MM.1S (cell line): ENCODE measurements around the gene SFXN5.

ENCODE experiments used
- EZH2 ChIP-seq: fragments of 300-600 bp; sonication (generic); optimal IDR thresholded peaks from 2 replicates; pipeline ENCODE3; 2017; ENCODE audit warnings: low read depth, mild to moderate bottlenecking, antibody characterized with exemption, low read length, mixed read lengths
- EZH2phosphoT487 ChIP-seq: fragments of 300-600 bp; sonication (generic); IDR thresholded peaks from 2 replicates; pipeline ENCODE4 v1.6.1; 2018; ENCODE audit warnings: antibody characterized with exemption, low read length
- TF ChIP-seq, protein P1 (sequence below): fragments of 300-600 bp; sonication (generic); IDR thresholded peaks from 2 replicates; pipeline ENCODE4 v1.5.1; 2016; ENCODE audit warnings: antibody characterized with exemption, low read length, mixed read lengths

DNA sequence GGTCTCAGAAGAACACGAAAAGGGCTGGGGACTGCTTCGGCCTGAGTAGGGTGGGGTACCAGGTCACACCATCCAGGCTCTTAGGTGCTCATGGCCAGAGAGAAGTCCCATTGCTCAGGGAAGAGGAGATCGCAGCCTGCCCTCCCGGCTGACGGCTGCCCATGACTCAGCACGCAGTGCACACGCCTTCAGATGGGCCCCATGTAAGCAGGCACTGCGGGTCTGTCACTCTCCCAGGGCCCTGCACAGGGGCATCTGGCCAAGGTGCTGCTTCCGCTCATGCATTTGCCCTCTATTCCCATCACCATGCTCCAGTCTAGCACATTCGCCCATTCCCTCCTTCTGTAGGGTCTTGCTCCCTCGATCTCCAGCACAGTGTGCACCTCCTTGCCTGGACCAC is 34.7 kb downstream of the SFXN5 start:
- TF ChIP-seq, protein P1, sequence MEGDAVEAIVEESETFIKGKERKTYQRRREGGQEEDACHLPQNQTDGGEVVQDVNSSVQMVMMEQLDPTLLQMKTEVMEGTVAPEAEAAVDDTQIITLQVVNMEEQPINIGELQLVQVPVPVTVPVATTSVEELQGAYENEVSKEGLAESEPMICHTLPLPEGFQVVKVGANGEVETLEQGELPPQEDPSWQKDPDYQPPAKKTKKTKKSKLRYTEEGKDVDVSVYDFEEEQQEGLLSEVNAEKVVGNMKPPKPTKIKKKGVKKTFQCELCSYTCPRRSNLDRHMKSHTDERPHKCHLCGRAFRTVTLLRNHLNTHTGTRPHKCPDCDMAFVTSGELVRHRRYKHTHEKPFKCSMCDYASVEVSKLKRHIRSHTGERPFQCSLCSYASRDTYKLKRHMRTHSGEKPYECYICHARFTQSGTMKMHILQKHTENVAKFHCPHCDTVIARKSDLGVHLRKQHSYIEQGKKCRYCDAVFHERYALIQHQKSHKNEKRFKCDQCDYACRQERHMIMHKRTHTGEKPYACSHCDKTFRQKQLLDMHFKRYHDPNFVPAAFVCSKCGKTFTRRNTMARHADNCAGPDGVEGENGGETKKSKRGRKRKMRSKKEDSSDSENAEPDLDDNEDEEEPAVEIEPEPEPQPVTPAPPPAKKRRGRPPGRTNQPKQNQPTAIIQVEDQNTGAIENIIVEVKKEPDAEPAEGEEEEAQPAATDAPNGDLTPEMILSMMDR: no peak
- TF ChIP-seq EZH2 (no peak), EZH2phosphoT487 (no peak)
